Activated naive CD8-positive, alpha-beta T cell treated with anti-CD3 and anti-CD28 coated beads, Interleukin-2, amount 50 U/mL, for 16 hours (primary cell): Measurements from ENCODE around the gene MYO7A.

Experiments
- DNase-seq: peaks from one replicate; pipeline ENCODE4 v3.0.0-alpha.2; 2020; ENCODE audit warnings: low read depth, low spot score

Gene MYO7A

DNA sequence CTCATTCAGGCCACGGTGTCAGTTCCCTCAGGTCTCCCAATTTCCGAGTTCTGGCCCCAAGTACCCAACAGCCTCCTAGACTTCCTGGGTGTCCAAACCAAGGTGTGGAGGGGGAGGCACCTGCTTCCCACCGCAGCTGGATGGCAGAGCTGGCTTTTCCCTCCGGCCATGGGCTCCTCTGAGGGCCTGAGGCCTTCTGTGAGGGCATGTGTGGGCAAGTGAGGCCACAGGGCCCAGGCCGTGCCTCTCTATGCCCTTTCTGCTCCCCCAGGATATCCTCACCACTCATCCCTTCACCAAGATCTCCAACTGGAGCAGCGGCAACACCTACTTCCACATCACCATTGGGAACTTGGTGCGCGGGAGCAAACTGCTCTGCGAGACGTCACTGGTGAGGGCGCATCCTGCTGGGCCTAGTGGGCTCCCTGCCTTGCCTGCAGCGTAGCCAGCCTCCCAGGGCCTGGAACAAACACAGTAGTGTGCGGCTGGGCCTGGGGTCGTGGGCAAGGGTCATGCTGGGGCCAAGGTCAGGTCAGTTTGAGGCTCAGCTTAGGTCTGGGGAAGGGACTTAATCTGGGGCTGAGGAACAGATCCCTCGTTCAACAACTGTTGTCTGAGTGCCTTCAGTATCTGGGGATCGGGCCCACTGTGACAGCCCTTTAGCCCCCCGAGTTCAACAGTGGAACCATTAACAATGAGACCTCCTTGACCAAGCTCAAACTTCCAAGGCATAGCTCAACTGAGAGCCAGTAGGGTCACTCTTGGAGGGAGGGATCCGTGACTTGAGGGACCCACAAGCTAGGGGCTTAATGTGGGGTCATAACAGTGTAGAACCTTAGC is 85.8 kb downstream of the MYO7A start:
- no peak for DNase-seq

DNA sequence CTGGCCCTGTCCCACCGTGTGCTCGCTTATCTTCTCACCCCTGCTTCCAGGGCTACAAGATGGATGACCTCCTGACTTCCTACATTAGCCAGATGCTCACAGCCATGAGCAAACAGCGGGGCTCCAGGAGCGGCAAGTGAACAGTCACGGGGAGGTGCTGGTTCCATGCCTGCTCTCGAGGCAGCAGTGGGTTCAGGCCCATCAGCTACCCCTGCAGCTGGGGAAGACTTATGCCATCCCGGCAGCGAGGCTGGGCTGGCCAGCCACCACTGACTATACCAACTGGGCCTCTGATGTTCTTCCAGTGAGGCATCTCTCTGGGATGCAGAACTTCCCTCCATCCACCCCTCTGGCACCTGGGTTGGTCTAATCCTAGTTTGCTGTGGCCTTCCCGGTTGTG is 86.5 kb downstream of the MYO7A start:
- no peak for DNase-seq

DNA sequence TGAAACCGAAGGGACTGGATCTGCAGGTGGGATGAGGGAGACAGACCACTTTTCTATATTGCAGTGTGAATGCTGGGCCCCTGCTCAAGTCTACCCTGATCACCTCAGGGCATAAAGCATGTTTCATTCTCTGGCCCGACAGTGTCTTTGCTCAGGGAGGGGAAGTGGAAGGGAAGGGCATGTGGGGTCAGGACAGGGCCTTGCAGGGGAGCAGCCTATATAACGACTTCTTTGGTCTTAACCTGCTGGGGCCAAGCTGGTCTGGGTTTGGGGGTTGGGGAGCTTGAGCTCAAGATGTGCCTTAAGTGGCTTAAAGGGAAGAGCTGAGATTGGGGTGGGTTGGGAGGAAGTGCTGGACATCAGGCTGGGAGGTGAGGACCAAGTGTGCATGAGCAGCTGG is 87.1 kb downstream of the MYO7A start:
- no peak for DNase-seq

DNA sequence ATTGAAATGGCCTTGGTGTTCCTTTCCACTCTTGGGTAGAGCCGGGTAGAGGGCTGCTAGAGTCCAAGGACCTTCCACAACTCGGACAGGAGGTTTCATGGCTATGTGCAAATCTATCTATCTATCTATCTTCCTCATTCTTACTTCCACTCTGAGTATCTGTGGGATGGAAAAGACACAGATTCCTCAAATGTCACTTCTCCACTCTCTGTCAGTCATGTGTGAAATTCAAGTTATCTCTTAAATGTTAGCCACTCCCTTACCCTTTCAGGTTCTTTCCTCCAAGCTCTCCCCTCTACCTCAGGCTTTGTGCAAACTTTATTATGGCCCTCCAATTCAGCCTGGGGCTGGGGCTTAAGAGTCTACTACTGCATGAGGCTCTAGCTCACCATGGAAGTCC is 89.1 kb downstream of the MYO7A start:
- no peak for DNase-seq

DNA sequence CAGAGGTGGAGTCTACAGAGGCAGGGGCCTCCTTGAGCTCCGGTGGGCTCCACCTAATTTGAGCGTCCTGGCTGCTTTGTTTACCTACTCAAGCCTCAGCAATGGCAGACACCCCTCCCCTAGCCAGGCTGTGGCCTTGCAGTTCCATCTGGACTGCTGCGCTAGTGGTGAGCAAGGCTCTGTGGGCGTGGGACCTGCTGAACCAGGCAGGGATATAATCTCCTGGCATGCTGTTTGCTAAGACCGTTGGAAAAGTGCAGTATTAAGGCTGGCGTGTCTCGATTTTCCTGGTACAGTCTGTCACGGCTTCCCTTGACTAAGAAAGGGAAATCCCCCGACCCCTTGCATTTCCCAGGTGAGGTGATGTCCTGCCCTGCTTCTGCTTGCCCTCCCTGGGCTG is 95.8 kb downstream of the MYO7A start:
- no peak for DNase-seq

DNA sequence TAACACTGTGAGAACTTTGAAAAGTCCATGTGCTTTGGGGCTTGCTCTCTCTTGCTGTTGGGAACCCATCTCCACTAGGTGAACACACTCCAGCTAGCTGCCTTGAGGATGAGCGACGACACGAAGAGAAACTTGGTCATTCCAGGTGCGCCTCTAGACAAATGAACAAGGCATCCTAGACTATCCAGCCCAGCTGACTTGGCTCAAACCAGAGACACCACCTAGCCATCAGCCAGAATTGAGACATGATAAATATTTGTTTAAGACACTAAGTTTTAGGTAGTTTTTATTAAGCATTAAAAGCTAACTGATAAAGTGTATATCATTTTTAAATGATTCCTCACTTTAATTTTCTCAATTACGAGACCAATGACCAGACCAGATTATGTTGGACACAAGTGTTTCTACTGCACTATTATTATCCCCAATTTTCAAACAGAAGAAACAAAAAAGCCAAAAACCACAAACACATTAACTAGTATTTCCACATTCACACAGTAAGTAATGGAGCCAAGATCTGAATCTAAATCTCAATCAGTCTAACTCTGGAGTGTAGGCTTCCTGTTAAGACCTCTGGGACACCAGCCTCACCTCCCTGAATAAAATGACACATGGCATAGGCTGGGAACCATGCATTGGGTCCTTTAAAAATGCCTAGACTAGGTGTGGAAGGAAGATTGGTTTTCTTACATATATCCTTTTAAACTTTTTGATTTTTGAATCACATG is 103.0 kb downstream of the MYO7A start:
- no peak for DNase-seq

DNA sequence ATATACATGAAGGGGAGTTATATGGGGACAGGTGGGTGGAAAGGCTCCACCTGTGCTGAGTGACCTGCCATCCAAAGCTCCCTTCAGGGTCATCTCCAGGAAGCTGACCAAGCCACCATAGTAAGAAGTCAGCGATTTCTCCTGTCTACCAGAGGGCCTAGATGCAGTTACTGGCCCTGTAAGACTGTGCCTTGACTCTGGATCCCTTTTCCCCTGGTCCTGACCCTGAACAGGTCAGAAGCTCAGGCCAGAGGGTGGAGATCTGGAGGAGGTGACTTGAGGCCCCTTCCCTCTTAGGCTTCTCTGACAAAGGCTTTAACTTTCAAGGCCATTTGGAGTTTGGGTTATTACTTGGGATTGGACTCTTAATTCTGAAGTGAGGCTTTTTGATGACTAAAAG is 103.8 kb downstream of the MYO7A start:
- DNase-seq = no peak

DNA sequence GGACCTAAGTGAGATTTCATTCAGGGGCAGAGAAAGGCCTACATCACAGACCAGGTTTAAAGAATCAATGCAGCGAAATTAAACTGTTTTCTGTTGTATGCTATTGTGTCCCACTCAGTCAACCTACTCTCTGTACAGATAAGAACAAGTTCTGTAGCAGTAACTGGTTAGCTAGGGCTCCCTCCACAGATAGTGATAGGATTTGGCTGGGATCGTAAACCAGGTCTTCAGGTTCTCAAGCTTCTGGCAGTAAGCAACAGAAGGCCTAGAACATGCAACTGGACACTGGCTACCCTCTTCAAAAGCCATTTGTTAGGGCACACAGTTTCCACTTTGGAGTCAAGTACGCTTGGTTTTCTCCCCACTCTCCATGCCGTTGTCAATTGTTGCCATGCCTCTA is 104.2 kb downstream of the MYO7A start:
- DNase-seq = no peak

DNA sequence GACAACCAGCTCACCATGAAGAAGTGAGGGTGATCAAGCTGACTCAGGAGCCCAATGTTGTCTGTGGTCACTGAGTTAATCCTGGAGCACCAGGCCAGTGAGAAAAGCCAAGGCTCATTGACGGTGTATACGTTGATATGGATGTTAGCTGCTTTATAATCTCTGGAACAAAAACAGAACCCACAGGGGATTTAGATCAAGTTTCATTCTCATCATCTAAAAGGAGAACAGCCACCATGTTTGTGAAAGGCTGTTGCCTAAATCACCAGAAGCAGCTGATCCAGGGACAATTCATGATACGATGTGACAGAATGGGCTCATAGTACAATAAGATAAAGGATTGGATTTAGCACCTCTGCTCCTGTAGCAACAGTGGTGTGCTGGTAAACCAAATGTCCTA is 105.0 kb downstream of the MYO7A start:
- no peak for DNase-seq

DNA sequence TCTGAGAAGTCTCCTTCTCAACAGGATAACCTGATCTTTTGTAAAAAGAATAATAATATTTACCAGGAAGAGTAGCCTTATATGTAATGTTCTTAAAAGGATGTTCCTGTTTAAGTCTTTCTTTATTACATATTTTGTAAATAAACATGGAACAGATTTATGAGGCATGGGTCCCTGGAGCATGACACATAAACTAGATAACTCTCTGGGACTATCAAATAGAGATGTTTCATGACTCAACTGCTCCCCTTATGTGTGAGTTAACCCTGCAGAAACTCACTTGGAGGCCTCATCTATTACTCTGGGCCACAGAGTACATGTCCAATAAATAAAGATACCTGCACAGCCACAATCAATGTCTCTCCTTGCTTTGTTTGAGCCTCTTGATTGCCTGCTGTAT is 108.9 kb downstream of the MYO7A start:
- DNase-seq = no peak

DNA sequence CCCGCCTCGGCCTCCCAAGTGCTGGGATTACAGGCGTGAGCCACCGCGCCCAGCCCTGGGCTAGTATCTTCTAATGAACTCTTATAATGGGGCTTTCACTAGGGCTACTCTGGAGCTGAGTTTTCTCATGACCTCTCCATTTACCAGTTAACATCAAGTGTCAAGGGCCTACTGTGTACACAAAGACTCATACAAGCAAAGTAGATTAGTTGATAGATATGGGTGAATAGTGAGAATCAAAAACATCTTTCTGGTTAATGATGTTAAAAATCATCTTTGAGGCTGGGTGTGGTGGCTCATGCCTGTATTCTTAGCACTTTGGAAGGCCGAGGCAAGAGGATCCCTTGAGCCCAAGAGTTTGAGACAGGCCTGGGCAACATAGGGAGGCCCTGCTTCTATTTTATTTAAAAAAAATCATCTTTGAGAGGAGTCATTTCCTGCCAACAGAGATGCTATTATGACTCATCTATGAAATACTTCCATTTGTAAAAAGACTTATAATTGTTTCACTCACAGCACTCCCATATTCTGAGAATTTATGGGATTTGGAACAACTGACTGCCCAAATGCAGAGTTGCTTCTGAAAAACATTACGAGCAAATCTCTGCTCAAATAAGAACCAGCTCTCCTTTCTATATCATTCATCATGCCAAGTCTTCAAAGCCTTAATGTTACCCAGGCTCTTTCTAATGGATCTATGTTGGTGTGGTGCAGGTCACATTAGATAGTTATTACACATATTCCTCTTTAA is 116.4 kb downstream of the MYO7A start:
- no peak for DNase-seq

DNA sequence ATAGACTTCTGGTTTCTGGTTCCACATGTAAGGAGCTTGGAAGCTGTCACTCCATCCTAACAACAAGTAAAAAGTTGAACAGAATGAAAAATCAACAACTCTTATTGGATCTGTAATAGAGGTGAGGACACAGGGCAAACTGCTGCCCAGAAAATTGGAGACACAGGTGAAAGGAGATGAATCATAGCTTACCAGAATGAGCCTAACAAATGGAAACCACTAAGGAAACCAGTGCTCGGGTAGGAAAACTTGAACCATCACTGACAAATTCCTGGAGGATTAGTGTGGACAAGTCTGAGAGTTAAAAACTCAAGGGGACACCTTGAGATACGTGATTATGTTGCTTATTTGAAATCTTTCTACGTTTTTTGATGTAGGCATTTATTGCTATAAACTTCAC is 121.4 kb downstream of the MYO7A start:
- DNase-seq = no peak

DNA sequence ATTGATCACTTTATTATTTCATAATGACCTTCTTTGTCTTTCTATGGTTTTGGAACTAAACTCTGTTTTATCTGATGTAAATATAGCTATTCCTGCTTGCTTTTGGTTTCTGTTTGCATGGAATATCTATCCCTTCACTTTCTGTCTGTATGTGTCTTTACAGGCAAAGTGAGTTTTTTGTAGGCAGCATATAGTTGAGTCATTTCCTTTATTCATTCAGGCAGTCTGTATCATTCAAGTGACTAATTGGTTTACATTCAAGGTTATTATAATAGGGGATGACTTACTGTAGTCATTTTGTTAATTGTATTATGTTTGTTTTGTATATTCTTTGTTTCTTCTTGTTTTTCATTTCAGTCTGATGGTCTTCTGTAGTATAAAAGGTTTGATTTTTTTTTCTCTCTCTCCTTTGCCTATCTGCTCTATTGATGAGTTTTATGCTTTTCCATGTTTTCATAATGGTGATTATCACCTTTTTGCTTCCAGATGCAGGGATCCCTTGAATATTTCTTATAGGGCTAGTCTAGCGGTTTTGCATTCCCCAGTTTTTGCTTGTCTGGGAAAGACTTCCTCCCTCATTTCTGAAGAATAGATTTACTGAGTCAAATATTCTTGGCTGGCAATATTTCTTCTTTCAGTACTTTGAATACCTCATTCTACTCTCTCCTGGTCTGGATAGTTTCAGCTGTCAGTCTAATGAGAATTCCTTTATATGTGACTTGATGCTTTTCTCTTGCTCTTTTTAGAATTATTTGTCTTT is 123.0 kb downstream of the MYO7A start:
- no peak for DNase-seq

DNA sequence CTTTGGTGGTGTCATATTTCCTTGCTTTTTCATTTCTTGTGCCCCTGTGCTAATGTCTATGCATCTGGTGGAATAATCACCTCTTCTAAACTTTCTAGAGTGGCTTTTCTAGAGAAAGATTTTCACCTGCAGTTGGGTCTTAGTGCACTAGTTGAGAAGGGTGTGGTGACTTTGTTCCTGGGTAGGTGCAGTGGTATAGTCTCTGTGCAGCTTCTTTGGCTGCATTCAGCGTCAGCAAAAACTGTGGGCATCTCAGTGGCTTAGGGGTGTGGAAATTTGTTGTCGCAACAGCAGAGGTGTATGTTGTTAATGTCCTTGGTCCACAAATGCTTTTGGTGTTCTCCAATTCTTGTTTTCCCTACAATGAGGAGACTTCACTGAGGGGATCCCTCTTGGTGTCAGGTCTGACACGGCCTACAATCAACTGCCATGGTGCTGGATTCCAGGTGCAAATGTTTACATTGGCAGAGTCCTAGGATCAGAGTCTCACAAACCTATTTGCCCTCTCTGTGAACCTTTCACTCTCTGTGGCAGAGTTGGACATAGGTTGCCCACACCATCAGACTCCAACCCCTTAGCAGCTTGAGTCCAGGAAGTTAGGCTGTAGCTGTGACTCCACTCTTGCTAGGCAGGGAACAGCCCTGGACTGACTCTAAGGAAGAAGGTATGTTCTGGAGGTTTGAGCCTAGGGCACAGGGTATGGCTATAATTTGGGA is 124.7 kb downstream of the MYO7A start:
- no peak for DNase-seq

DNA sequence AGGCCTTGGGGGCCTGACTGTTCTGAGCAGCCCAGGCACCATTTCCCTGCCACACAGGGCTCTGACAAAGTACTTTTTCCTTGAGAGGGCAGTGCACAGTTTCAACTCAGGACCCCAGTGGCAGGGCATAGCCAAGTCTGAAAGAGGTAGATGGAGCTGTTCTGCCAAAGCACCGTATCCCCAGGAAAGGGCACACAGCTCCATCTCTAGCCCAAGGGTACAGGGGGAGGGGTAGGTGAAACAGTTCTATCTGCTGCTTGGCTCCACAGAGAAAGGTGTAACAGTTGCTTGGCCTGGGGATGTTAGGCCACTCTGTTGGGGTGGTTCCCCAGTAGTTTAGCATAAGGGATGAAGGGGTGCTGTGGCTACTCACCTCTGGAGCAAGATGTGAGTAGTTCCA is 125.6 kb downstream of the MYO7A start:
- no peak for DNase-seq

DNA sequence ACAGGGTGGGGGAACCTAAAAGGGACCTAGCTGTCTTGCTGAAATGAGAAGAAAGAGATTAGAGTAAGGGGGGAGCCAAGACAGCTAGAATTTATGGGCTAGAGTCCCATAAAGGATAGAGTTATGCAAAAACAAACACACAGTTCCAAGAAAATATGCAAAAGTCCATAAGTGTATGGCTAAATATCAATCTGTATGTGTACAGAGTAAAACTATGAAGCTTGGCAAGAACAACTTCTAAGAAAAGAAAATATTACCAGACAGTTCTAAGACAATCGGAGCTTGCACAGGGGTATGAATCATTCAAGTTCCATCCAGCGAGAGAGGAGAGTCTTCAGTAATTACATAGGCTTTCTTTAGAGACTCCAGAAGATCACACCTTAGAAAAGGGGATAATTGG is 131.6 kb downstream of the MYO7A start:
- DNase-seq = no peak

DNA sequence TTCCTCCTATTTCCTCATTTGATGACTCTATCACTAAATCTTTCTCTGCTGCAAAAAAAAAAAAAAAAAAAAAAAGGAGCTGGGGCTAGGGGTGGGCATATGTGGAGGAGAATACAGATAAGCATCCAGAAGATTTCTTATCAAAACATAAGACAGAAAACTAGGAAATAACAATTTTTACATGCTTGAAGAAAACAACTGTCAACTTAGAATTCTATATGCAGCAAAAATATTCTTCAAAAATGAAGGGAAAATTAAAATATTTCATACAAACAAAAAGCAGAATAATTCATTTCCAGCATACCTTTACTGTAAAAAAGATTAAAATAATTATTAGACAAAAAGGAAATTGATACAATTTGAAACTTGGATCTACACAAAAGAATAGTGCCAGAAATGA is 134.8 kb downstream of the MYO7A start:
- no peak for DNase-seq
